ENCODE data around the gene CALML6. TPM values are rescaled to one million over a fixed set of nuclear protein-coding genes. Genes with fewer than 3 reads are reported as not detected.

CALML6 gene
- total RNA-seq, 1 donor from 2014 or later, result 0.49 TPM

GRCh38 chr1:1895456-1896336 lies 19.4 kb upstream of the CALML6 start:
- TF ChIP-seq POLR2A (IDR thresholded peaks at IDR 0.05) (no peak), POLR2AphosphoS5 (IDR thresholded peaks at IDR 0.05; ENCODE audit: insufficient read depth in 1 of 2, low read depth in 1 of 2) (no peak)
- TF ChIP-seq, protein P1, sequence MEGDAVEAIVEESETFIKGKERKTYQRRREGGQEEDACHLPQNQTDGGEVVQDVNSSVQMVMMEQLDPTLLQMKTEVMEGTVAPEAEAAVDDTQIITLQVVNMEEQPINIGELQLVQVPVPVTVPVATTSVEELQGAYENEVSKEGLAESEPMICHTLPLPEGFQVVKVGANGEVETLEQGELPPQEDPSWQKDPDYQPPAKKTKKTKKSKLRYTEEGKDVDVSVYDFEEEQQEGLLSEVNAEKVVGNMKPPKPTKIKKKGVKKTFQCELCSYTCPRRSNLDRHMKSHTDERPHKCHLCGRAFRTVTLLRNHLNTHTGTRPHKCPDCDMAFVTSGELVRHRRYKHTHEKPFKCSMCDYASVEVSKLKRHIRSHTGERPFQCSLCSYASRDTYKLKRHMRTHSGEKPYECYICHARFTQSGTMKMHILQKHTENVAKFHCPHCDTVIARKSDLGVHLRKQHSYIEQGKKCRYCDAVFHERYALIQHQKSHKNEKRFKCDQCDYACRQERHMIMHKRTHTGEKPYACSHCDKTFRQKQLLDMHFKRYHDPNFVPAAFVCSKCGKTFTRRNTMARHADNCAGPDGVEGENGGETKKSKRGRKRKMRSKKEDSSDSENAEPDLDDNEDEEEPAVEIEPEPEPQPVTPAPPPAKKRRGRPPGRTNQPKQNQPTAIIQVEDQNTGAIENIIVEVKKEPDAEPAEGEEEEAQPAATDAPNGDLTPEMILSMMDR (IDR thresholded peaks at IDR 0.05), result no peak
- Histone ChIP-seq H3K4me1 (peaks cover 38% of the 10 kb centered on the region), H3K4me3 (no peak overlapping the region), H3K36me3 (no peaks in the 10 kb centered on the region), H3K27ac (no peak overlapping the region), H3K27me3 (no peaks in the 10 kb centered on the region), H3K9me3 (no peaks in the 10 kb centered on the region)
- intact Hi-C loops (cut with DNase I), result no loop called here
- DNase-seq (ENCODE audit: extremely low spot score in 2 of 2), result no peak

- no peaks in the 10 kb centered on the region for H3K9me3 ChIP-seq
- H3K27me3 ChIP-seq, result no peaks in the 10 kb centered on the region
- no peak overlapping the region for H3K27ac ChIP-seq
- H3K36me3 ChIP-seq, result no peaks in the 10 kb centered on the region
- no peak for DNase-seq (ENCODE audit: extremely low spot score in 2 of 2)
- TF ChIP-seq, protein P1 (IDR thresholded peaks at IDR 0.05), result no peak
- TF ChIP-seq POLR2AphosphoS5 (IDR thresholded peaks at IDR 0.05; ENCODE audit: insufficient read depth in 1 of 2, low read depth in 1 of 2) (no peak), POLR2A (IDR thresholded peaks at IDR 0.05) (no peak)
- intact Hi-C loops (cut with DNase I), result no loop called here
- H3K4me1 ChIP-seq, result peaks cover 18% of the 10 kb centered on the region
- no peak overlapping the region for H3K4me3 ChIP-seq
These were observed 16.7 kb upstream of the CALML6 start for GRCh38 chr1:1898246-1898933.

GRCh38 chr1:1899266-1899966 lies 15.6 kb upstream of the CALML6 start:
- Histone ChIP-seq H3K4me1 (peaks cover 8% of the 10 kb centered on the region), H3K27ac (no peak overlapping the region), H3K36me3 (no peaks in the 10 kb centered on the region), H3K27me3 (no peaks in the 10 kb centered on the region), H3K4me3 (no peak overlapping the region), H3K9me3 (no peaks in the 10 kb centered on the region)
- no peak for DNase-seq (ENCODE audit: extremely low spot score in 2 of 2)
- TF ChIP-seq POLR2AphosphoS5 (IDR thresholded peaks at IDR 0.05; ENCODE audit: insufficient read depth in 1 of 2, low read depth in 1 of 2) (no peak), POLR2A (IDR thresholded peaks at IDR 0.05) (no peak)
- TF ChIP-seq, protein P1 (IDR thresholded peaks at IDR 0.05), result no peak
- intact Hi-C loops (cut with DNase I), result no loop called here

DNA sequence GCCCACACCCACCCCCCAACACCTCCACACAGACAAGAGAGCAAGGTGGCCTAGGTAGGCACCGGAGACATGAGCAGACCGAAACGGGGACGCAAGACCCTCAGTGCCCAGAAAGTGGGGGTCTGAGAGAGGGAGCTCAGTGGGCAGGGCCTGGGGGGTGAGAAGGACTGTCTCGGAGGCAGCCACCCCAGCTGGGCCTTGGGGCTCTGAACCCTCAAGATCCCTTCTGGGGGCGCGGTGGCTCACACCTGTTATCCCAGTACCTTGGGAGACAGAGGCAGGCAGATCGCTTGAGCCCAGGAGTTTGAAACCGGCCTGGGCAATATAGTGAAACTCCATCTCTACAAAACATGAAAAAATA lies 15.1 kb upstream of the CALML6 start:
- Histone ChIP-seq H3K4me3 (no peak overlapping the region), H3K36me3 (no peaks in the 10 kb centered on the region), H3K27me3 (no peaks in the 10 kb centered on the region), H3K4me1 (peaks cover 3% of the 10 kb centered on the region), H3K9me3 (no peaks in the 10 kb centered on the region), H3K27ac (no peak overlapping the region)
- DNase-seq (ENCODE audit: extremely low spot score in 2 of 2), result no peak
- intact Hi-C loops (cut with DNase I), result no loop called here
- no peak for TF ChIP-seq POLR2A (IDR thresholded peaks at IDR 0.05)
- no peak for TF ChIP-seq POLR2AphosphoS5 (IDR thresholded peaks at IDR 0.05; ENCODE audit: insufficient read depth in 1 of 2, low read depth in 1 of 2)
- TF ChIP-seq, protein P1 (IDR thresholded peaks at IDR 0.05), result no peak

Measured in vagina (tissue), 2 donors.